Measurements from ENCODE around the gene ZFYVE21.

Gene ZFYVE21

DNA sequence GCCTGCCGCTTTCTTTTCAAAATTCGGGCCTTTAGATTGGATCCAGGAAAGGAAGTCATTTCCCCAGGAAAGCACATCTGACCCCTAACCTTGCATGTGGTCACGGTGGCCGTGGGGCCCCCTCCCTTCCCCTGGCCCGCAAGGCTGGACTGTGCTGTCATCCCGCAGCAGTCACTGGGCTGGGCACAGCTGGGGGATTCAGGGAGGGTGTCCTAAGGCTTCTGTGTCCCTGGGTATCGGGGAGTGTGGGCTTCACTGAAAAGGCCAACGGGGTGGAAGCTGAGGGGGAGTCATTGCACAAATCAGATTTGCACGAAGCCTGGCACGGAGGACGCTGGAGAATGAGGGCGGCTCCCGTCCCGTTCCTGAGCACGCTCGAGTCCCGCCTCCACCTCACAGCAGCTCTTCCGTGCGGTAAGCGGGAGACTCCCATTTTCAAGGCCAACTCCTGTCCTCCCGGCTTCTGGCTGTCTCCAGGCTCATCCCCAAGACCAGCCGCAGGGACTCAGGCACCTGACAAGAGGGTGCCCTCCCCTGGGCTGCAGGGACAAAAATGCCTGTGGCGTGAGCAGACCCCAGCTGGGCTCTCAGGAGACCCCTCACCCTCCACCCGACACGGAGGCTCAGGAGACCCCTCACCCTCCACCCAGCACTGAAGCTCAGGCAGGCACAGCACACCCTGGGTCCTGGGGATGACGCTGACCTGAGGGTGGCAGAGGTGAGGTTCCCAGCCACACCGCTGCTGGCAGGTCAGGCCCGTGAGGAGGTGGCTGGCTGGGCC is 9.9 kb upstream of the ZFYVE21 start:
- no peak for DNase-seq (ENCODE audit: low read depth, low spot score)

- no peak for DNase-seq (ENCODE audit: low read depth, low spot score)
Observed at GRCh38 chr14:103706551-103707328, 8.9 kb upstream of the ZFYVE21 start.

DNA sequence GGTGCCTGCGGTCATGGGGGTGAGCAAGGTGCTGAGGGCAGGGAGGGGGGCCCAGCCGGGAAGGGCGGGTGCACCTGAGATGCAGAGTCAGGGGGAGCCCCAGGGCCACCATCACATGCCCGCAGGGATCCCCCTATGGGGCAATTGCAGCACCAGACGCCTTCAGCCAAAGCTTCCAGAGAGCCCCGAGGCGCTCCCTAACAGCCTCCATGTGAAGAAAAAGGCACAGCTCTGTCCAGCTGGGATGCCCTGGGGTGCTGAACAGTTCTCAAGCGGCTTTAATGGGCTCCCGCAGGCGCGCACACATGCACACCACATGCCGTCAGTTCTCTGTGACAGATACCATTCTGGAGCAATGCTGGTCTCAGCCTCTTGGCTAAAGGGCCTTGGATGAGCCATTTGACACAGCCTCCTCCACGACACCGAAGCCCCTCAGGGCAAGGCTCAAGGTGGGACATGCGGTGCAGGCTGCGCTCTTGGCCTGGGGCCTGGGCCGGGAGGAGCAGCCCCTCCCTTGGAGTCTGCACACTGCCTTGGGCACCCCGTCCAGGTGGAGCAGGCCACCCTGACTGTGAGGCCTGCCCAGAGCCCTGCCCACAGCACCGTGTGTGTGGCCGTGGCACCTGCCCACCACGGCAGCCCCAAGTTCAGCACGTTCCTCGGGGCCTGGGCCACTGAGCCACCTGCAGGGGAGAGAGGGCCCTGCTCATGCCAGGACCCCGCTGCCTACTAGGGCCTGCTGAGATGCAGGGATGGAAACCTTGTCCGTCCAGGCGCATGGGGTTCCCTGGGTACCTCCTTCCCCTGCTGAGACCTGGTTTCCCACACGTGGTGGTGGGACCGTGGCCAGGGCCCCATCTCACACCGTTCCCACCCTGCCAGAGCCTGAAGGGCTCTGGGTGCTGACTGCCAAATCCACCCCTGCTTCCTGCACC is 8.0 kb upstream of the ZFYVE21 start:
- DNase-seq (ENCODE audit: low read depth, low spot score), result no peak

GRCh38 chr14:103708750-103709187 is 6.8 kb upstream of the ZFYVE21 start:
- no peak for DNase-seq (ENCODE audit: low read depth, low spot score)

- DNase-seq (ENCODE audit: low read depth, low spot score), result no peak
Observed at GRCh38 chr14:103709814-103710213, 5.8 kb upstream of the ZFYVE21 start.

DNA sequence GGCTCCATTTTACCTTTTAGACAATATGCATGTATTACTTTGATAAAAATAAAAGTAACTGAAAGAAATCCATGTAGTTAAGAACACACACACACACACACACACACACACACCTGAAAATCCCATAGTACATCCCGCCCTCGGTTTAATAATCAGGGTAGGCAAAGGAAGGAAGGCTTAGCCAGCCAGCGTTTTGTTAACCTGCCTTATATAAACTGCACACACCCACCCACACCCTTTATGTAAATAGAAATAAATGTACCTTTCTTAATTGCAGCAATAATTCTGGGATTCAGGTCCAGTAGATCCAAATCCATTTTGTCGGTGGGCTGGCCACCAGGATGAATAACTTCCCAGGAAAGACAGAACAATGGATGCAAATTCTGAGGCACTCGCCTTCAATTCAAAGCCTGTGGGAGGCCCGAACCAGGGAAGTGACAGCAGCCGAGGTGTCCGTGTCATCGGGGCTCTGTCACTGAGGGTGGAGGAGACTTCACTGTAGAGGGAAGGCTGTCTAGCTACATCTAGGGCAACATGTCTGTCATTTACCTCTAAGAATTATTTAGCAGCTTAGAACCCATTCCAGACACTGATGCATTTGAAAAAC is 4.7 kb upstream of the ZFYVE21 start:
- DNase-seq (ENCODE audit: low read depth, low spot score), result no peak

GRCh38 chr14:103711516-103712431 is 3.8 kb upstream of the ZFYVE21 start:
- no peak for DNase-seq (ENCODE audit: low read depth, low spot score)

DNA sequence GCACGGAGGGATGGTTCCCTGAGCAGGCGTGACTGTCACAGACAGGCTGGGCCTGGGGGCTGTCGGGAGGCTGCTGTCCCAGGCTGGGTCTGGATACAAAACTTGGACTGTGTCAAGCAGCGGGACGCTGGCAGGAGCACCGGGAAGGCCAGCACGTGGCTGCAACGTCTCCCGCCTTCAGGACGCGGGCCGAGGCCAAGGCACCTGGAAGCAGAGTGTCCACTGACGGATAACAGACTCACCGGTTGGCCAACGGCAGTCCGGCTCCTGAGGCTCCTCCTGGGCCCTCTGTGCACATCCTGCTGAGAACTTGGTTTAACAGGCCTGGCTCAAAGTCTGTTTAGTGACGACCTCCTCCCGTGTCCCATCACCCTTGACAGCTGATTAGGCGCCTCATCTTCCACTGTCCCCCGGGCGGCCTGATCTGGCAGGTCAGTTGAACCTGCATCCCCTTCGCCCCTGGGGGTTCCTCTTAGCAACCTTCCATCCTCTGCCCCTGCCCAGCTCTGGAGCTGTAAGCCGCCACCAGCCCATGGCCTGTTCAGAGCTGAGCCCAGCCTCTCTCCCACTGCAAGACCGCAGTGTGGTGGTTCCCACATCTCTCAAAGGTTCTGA is 2.9 kb upstream of the ZFYVE21 start:
- DNase-seq (ENCODE audit: low read depth, low spot score), result no peak

DNA sequence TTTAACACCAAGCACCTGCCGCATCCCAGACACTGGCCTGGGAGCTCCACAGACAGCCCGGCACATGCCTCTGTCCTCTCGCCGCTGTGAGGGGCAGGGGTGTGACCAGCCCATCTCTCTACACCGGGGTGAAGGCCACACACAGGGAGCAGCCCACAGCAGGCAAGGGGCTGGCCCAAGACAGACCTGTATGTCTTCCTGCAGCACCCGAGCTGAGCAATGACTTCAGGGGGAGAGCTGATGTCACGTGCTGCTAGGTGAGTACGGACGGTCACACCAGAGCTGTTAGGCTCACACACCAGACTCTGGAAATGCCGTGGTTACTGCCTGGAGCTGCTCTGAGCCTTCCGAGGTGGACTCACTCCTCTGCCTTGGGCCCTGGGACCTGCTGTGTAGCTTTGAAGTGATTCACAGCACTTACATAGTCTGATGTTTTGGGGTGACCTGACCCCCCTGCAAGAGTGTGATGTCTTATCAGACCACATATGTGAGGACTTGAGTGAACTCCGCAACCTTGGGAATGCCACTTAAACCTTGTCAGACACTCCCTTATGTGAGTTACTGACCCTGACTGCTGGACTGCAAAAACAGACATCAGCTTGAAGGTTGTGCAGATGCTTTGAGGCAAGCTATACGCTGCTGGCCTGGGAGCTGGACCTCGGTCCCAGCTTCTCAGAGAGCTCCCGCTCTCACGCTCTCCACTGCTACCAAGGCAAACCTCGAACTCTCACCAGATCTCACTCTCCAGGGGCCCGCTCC is 2.1 kb upstream of the ZFYVE21 start:
- no peak for DNase-seq (ENCODE audit: low read depth, low spot score)

GRCh38 chr14:103714063-103714724 is 1.4 kb upstream of the ZFYVE21 start:
- DNase-seq (ENCODE audit: low read depth, low spot score), result no peak

DNA sequence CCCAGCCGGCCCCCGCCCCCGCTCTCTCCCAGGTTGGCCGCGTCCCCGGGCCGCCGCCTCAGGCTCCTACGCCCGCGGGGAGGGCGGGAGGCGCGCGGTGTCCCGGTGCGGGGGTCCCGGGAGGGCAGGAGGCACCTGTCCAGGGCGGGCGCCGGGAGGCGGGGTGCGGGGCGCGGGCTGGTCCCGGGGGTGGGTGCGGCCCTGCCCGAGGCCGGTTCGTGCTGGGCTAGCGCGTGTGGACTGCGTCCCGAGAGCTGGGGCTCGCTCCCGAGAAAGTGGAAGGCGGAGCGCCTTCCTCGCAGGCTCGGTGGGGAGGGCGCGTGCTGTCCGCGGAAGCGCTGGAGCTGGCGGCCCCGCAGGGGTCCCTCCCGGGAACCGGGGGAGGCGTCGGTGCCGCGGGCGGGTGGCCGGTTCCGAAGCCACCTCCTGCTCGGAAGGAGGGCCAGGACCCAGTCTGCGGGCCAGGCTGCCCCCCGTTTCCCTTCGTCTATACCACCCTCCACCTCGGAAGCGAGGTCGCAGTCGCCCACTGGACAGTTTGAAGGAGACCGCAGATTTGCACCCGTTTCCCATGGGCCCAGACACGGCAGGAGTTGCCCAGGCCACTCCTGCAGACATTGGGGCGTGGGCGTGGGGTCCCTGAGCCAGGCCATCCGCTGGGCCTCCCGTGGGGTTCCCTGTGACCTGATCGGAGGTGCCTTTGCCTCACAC is 636 bp downstream of the ZFYVE21 start:
- DNase-seq (ENCODE audit: low read depth, low spot score), result no peak

- DNase-seq (ENCODE audit: low read depth, low spot score), result no peak
Observed at GRCh38 chr14:103716899-103717411, 1.3 kb downstream of the ZFYVE21 start.

DNA sequence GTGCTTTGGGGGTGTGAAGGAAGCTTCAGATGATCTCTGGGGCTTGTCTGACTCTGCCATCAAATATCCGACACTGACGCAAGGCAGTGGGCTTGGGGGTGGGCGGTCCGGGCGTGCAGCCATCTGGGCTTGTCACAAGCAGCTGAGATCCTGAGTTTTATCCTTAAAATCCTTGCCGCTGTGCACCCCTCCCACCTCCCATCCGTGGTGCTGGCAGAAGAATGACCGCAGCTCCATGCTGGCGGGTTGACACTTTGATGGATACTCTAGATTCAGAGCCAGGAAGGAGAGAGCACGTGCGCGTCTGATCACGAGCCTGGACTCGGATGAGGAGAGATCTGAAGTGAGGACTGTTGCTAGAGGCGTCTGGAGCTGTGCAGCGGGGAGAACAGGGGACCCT is 3.0 kb downstream of the ZFYVE21 start:
- DNase-seq (ENCODE audit: low read depth, low spot score), result no peak

DNA sequence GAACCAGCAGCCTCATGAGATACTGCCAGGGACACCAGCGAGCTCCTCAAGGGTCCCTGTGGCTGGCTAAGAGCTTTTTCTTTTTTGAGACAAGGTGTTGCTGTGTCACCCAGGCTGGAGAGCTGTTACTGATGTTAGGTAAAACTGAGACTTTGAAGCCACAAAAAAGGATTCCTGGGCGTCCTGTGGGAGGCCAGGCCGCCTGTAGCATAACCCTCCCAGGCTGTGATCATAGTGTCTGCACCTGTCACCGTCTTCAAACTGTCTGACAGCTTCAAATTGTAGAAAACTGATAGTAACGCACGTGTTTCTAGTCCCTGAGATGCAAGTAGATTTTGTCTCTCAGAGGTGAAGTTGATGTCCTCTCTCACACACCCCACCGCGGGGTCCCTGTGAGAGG is 4.1 kb downstream of the ZFYVE21 start:
- DNase-seq (ENCODE audit: low read depth, low spot score), result no peak

DNA sequence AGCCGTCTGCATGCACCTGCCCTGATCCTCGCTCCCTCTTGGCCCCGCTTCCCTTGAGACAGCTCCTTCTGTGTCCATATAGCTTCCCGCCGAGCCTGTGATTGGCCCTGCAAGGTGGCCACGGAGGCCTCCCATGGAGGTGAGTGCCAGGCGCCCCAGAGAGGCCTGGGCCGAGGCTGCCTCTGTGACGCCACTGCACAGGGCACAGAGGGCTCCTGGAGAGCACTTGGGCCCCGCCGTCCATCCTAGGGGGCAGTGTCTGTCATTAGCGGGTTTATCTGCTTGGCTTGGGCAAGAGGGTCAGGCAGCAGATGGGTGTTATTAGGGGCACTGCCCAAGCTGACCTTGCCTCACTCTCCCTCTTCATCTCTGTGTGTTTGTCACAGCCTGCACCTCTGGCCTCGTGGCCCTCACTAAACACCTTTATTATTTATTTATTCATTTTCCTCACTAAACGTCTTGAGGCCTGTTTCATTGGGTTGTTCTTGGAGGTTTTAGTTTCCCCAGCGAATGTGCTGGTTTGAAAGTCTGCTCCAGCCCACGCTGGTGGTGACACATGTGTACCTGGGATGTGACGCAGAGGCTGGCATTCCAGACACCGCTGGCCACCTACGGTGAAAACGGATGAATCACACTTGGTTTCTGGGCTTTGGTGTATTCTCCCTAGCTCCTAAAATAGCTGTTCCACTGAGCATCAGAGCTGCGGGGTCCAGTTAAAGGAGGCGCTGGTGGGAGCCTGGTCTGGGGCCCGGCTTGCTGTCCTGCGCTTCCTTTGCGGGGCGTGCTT is 5.9 kb downstream of the ZFYVE21 start:
- no peak for DNase-seq (ENCODE audit: low read depth, low spot score)

DNA sequence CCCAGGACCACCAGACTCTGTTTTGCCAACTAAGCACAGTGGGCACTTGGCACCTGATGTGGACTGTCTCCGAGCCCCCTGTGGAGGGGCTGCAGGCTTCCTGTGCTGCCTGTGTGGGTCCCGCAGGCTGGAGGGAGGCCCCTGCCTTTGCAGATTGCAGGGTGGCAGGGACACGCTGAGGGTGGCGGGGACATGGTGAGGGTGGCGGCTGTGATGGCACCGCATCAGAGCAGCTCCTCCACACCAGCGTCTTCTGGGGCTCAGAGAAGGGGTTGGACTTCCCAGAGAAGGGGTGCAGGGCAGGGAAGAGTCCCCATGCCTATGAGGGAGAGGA is 8.1 kb downstream of the ZFYVE21 start:
- no peak for DNase-seq (ENCODE audit: low read depth, low spot score)

DNA sequence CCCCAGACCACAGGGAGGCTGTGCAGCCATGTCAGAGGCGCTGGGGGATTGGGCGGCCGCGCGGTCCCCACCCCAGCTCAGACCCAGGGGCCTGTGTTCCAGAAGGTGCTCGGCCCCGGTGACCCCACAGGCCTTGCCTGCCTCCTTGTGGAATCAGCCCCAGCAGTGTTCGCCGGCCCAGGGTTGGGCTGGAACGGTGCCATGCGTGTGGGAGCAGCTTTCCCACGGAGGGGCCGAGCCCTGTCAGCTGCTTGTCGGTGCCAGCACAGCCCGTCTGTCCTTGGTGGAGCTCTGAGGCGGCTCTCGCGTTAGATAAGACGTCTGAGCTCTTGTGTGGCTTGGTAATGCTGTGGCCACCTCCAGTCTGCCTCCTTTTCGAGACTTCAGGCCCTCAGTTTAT is 8.5 kb downstream of the ZFYVE21 start:
- DNase-seq (ENCODE audit: low read depth, low spot score), result no peak

All from activated CD4-positive, CD25-positive, alpha-beta regulatory T cell treated with anti-CD3 and anti-CD28 coated beads, Interleukin-2, amount 50 U/mL, for 16 hours (primary cell).